Activated T-cell treated with anti-CD3 and anti-CD28 coated beads, Interleukin-2, amount 50 U/mL, for 24 hours (primary cell): Measurements from ENCODE around the gene TSSC4.

Experiments used
- DNase-seq: peaks from one replicate; pipeline ENCODE4 v3.0.0-alpha.2; 2020
- H3K27ac Mint-ChIP-seq: 2 replicates; pipeline ENCODE4 v1.8.0; 2020; ENCODE audit warnings: mild to moderate bottlenecking, mixed read lengths
- H3K27me3 Mint-ChIP-seq: 2 replicates; pipeline ENCODE4 v1.8.0; 2020; ENCODE audit warnings: mixed read lengths
- H3K36me3 Mint-ChIP-seq: 2 replicates; pipeline ENCODE4 v1.8.0; 2020; ENCODE audit warnings: low read depth, mixed read lengths
- H3K4me1 Mint-ChIP-seq: 2 replicates; pipeline ENCODE4 v1.8.0; 2020; ENCODE audit warnings: low read depth, mixed read lengths
- H3K4me3 Mint-ChIP-seq: 2 replicates; pipeline ENCODE4 v1.8.0; 2020; ENCODE audit warnings: mild to moderate bottlenecking, moderate library complexity, mixed read lengths
- H3K9me3 Mint-ChIP-seq: 2 replicates; pipeline ENCODE4 v1.8.0; 2020; ENCODE audit warnings: mixed read lengths

Gene TSSC4

DNA sequence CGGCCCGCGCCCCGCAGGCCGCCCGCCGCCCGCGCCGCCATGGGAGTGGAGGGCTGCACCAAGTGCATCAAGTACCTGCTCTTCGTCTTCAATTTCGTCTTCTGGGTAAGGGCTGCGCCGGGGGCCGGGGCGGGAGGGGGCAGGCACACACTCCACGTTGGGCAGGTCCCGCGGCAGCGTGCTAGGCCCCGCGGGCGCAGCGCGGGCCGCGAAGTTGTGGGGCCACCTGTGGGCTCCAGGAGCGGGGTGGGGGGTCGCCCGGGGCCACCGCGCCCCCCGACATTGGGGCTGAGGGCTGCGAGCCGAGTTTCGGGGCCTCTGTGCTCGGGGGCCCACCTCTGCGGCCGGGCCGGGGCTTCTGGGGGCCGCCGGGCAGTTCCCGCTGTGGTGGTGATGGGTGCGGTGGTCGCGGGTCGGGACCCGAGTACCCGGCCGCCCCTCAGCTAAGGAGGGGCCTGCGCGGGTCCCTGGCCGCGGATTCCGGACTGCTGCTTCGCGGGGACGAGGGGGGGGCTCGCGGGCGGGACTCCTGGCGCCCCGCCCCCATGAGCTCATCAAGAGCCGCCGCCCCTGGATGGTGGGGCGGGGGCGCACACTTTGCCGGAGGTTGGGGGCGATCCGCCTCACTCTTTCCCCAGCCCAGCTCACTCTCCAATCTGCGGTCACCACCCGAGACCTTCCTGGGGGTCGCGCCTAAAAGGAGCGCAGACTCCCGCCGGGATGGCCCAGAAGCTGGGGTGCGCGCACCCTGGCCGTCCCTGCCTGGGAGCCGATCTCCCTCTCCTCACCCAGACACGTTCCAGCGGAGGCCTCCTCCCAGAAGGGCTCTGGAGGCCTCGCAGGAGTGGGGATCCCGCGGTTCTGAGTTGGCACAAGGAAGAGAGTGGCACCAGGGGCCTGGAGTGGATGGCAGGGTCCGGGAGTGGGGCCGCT is 22.8 kb upstream of the TSSC4 start:
- Mint-ChIP-seq H3K27me3 (no peaks in the 10 kb centered on the region), H3K4me3 (peak overlapping the region; percentile 90), H3K9me3 (no peaks in the 10 kb centered on the region), H3K27ac (peak overlapping the region; percentile 90), H3K4me1 (peaks cover 47% of the 10 kb centered on the region), H3K36me3 (peaks cover 30% of the 10 kb centered on the region)
- peak; percentile 75 for DNase-seq

DNA sequence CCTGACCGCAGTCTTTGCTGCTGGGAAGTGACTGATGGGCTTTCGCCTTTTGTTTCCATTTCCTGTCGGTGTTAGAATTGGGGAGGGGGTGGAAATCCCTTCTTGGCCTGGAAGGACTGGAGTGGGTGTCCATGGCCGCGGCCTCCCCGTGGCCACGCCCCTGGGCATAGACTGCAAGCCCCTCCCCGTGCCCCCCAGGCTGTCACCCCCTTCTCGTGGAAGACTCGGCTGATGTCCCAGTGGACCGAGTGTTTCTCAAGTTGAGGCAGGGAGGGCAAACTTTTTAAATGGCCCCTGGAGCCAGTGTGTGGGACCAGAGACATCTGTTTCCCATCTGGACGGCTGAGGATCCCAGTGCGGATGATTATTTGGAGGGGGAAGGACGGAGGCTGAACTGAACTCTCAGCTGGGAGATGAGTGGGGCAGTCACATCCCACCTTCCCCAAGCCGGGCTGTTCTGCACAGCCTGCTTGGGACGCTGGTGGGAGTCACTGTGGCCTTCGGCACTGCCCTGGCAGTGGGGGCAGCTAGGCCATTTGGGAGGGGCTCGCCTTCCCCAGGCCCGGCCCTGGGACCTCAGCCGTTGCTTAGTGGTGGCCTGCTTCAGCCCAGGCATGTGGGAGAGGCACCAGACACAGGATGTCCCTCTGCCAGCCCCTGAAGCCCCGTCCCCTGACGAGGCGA is 21.9 kb upstream of the TSSC4 start:
- peaks cover 55% of the 10 kb centered on the region for H3K4me1 Mint-ChIP-seq
- no peak for DNase-seq
- H3K27me3 Mint-ChIP-seq, result no peaks in the 10 kb centered on the region
- no peaks in the 10 kb centered on the region for H3K9me3 Mint-ChIP-seq
- peaks cover 32% of the 10 kb centered on the region for H3K36me3 Mint-ChIP-seq
- H3K27ac Mint-ChIP-seq, result peak overlapping the region; percentile 90
- H3K4me3 Mint-ChIP-seq, result peak overlapping the region; percentile 90

DNA sequence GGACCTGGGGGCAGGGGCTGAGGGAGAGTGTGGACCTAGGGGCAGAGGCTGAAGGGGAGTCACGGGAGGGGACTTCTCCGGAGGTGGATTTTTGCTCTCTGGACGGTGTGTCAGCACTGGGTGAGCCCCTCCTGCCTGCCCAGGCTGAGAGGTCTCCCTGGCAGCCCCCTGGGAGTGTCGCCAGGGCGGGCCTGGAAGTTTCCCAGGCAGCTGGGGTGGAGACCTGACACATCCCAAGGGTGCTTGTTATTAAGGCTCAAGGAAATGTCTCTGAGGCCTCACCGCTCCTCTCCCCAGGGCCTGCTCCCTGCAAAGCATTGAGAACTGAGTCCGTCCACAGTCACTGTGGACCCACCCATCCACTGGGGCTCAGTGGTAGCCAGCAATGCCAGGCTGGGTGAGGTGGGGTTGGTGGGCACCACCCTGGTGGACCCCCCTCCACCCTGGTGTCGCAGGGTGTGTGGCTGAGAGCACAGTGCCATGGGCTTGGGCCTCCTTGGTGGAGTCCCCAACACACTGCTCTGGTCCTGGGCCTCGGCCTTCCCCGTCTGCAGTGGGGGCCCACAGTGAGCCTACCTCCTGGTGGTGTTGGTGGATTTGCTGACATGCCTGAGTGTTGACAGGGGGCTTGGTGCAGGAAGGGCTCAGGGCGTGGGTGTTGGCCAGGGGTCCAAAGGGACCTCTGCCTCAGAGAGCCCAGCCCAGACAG is 20.9 kb upstream of the TSSC4 start:
- Mint-ChIP-seq H3K27ac (peak overlapping the region; percentile 68), H3K9me3 (no peaks in the 10 kb centered on the region), H3K36me3 (peaks cover 36% of the 10 kb centered on the region), H3K4me1 (peaks cover 61% of the 10 kb centered on the region), H3K4me3 (peak overlapping the region; percentile 47), H3K27me3 (no peaks in the 10 kb centered on the region)
- DNase-seq, result peak; percentile 30

DNA sequence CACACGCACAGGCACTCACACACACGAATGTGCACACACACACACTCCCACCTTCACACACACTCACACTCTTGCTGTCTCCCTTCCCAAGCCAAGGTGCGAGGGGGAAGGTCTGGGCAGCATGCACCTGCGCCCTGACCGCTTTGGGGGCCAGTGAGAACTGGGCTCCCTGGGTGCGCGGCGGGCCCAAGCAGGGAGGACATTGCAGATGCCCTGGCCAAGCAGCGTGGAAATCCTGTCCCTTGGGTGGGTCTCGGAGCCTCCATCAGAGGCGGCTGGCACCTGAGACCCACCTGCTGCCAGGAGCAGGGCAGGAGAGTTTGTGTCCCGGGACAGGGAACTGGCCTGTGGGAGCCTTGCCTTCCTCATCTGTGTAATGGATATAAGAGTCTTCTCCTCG is 20.2 kb upstream of the TSSC4 start:
- Mint-ChIP-seq H3K4me3 (peak overlapping the region; percentile 47), H3K36me3 (peaks cover 42% of the 10 kb centered on the region)

DNA sequence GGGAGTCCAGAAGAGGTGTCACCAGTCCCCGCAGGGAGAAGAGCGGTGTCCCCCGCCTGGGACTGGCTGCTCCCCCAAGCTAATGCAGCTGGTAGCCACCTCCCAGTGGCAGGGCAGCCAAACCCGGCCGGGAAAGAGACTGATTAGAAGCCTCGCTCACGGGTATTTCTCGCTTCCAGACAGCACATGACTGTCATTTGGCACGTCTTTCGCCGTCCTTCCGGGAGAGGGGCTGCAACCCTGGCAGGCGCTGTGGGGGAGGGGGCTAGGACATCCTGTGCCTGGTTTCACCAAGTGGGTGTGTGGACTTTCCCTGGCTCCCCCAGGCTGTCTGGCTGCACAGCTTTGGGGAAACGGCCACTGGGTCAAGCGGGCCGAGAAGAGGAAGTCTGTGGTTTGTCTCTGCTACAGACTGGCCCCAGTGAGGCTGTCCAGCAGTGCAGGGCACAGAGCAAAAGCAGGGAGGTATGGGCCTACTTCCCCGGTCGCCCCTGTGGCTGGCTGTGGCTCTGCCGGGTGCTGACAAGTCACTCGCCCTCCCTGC is 19.7 kb upstream of the TSSC4 start:
- DNase-seq, result no peak
- Mint-ChIP-seq H3K36me3 (peaks cover 46% of the 10 kb centered on the region), H3K27ac (peak overlapping the region; percentile 68), H3K4me3 (no peak overlapping the region), H3K9me3 (no peaks in the 10 kb centered on the region), H3K27me3 (no peaks in the 10 kb centered on the region), H3K4me1 (peaks cover 73% of the 10 kb centered on the region)

More for the DNA sequence above, 20.2 kb upstream of the TSSC4 start:
- no peak for DNase-seq
- Mint-ChIP-seq H3K27ac (peak overlapping the region; percentile 68), H3K9me3 (no peaks in the 10 kb centered on the region), H3K4me1 (peaks cover 69% of the 10 kb centered on the region), H3K27me3 (no peaks in the 10 kb centered on the region)

DNA sequence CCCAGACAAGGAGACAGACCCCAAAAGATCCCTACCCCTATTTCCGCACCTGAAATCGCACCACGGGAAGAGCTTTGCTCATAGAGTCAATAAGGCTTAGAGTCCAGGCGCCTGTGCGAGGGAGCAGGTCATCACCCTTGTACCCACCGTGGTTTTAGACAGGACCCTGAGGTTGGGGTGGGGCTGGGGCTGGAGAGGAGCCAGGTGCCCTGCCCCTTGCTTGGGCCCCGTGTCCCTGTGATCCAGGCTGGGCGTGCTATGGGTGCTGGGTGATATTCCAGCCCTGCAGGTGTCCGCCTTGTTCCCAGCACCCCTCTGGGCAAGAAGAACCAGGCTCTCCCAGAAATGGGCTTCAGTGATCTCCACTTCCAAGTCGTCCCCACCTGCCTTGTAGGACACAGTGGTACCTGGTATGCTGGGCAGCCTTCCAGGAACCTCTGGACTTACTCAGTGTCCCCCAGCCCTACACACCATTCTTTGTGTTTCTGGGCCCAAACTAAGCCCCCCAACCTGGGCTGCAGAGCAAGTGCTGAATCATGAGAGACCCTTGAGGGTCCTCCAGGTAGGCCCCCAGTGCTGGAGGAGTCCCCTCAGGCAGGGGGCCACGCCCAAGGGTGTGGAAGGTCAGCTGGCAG is 18.9 kb upstream of the TSSC4 start:
- H3K27ac Mint-ChIP-seq, result peak overlapping the region; percentile 65
- H3K4me3 Mint-ChIP-seq, result no peak overlapping the region

DNA sequence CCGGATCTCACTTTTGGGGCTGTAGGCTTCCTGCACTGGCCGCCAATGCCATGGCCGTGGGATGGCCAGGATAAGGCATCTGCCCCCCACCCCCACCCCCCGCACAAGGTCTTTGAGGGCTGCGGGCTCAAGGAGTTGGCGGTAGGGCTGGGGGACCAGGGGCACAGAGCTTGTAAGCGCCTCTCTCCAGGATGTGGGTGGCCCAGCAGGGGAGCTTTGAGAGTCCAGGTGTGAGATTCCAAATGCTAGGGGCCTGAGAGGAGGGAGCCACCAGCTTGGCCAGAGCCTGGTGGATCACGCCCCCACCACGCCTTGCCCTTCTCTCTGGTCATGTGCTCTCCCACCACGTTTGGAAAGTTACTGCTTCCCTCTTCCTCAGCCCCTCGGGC is 18.4 kb upstream of the TSSC4 start:
- Mint-ChIP-seq H3K27ac (peak overlapping the region; percentile 64), H3K9me3 (no peaks in the 10 kb centered on the region), H3K4me3 (no peak overlapping the region), H3K27me3 (no peaks in the 10 kb centered on the region), H3K4me1 (peaks cover 81% of the 10 kb centered on the region), H3K36me3 (peaks cover 51% of the 10 kb centered on the region)
- DNase-seq, result no peak

More for the DNA sequence above, 18.9 kb upstream of the TSSC4 start:
- no peak for DNase-seq
- Mint-ChIP-seq H3K9me3 (no peaks in the 10 kb centered on the region), H3K27me3 (no peaks in the 10 kb centered on the region), H3K36me3 (peaks cover 49% of the 10 kb centered on the region), H3K4me1 (peaks cover 76% of the 10 kb centered on the region)

DNA sequence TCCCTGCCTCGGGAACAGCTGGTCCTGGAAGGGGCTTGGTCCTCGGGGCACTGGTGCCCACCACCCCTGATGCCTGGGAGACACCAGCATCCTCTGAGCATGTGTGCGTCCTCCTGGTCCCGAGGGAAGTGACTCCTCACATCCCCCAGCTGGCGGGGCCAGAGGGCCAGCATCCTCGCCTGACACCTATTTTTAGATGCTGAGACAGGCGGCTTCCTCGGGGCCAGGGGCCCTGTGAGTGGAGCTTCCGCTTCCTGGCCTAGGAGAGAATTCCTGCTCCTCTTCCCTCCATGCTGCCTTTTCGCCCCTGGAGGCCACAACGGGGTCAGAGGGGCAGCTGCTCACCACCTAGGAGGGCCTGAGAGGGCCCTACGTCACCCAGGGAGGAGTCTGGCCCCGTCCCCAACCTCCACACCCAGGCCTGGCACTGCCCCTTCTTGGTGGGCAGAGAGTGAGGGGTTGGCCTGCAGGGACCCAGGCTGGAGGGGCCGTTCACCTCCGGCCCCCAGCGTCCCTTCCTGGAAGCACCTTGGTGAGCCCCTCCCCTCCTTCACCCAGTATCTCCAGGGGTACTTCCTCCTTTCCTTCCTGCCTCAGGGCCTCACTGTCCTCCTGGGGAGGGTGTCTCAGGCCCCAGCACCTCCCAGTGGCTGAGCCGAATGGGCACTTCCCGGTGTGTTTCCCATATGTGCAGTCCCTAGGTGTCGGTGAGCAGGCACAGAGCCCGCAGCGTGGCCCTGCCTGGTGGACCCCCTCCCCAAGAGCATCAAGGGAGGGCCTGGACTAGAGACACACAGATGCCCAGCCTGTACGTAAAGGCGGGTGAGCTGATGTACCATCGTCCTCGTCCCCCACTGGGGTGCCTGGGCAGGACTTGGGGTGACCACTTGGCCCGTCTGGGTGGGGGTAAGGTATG is 17.4 kb upstream of the TSSC4 start:
- no peak for DNase-seq
- Mint-ChIP-seq H3K27me3 (no peaks in the 10 kb centered on the region), H3K36me3 (peaks cover 47% of the 10 kb centered on the region), H3K4me3 (no peak overlapping the region), H3K4me1 (peaks cover 86% of the 10 kb centered on the region), H3K27ac (peak overlapping the region; percentile 70), H3K9me3 (no peaks in the 10 kb centered on the region)

DNA sequence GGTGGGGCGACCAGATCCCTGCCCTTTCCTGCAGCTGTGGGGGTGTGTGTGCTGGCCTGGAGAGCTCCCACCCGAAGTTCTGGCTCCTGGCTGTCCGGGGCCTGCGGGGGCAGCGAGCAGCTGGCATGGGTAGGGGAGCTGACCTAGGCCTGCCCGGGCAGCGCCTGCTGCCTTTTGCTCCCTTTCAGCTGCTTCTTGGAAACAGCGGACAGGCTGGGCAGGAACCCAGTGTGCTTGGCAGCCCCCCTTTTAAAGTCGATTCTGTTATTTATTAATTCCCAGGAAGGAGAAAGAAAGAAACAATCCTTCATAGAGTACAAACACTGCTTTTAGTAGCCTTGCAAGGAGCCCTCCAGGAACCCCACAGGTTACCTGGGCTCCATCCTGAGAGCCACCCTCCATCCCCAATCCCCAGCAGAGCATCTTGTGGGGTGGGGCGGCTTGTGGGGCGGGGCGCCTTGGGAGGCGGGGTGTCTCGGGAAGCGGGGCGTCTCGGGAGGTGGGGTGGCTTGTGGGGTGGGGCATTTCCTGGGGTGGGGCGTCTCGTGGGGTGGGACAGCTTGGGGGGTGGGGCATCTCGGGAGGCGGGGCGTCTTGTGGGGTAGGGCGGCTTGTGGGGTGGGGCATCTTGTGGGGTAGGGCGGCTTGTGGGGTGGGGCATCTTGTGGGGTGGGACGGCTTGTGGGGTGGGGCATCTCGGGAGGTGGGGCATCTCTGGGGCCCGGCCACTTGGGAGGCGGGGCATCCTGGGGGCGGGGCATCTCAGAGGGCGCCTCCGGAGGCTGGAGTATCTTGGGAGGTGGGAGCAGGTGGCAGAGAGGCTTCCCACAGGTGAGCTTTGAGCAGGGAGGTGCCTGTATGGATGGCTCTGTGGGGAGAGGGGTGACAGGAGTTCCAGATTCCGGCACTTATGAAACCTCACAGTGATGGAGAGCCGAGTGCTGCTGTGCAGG is 16.4 kb upstream of the TSSC4 start:
- Mint-ChIP-seq H3K27ac (peak overlapping the region; percentile 70), H3K9me3 (no peaks in the 10 kb centered on the region)
- no peak for DNase-seq

DNA sequence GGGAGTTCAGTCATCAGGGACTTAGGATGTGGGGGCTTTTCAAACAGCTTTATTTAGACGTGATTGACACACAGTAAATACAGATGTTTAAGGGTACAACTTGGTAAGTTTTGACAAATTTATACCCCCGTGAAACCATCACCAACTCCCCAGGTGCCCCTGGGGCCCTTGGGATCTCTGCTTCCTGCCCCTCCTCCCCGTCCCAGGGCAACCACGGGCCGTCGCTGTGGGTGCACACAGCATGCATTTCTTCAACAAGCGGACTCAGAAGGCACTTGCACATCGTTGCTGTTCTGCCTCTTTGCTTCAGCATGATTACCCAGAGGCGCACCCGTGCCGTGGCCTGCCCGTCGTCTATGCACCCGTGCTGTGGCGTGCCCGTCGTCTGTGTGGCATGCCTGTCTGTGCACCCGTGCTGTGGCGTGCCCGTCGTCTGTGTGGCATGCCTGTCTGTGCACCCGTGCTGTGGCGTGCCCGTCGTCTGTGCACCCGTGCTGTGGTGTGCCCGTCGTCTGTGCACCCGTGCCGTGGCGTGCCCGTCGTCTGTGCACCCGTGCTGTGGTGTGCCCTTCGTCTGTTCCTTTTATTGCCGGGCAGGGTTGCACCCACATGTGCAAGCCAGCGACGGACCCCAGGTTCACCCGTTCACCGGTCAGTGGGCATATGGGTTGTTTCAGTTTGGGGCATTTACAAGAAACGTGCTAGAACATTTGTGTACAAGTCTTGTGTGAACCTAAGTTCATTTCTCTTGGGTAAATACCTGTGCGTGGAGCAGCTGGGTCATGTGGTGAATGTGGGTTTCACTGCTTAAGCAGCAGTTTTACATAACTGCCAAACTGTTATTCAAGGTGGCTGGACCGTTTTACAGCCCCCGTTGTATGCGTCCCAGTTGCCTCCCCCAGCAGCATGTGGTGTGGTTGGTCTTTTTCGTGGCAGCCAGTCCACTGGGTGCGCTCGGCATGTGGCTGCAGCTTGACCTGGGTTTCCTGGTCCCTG is 15.1 kb upstream of the TSSC4 start:
- peak overlapping the region; percentile 20 for H3K27ac Mint-ChIP-seq
- H3K36me3 Mint-ChIP-seq, result peaks cover 47% of the 10 kb centered on the region
- H3K4me1 Mint-ChIP-seq, result peaks cover 83% of the 10 kb centered on the region
- H3K4me3 Mint-ChIP-seq, result no peak overlapping the region
- H3K9me3 Mint-ChIP-seq, result no peaks in the 10 kb centered on the region
- H3K27me3 Mint-ChIP-seq, result no peaks in the 10 kb centered on the region
- DNase-seq, result no peak

More for the DNA sequence above, 16.4 kb upstream of the TSSC4 start:
- H3K4me3 Mint-ChIP-seq, result no peak overlapping the region
- no peaks in the 10 kb centered on the region for H3K27me3 Mint-ChIP-seq
- peaks cover 43% of the 10 kb centered on the region for H3K36me3 Mint-ChIP-seq
- peaks cover 83% of the 10 kb centered on the region for H3K4me1 Mint-ChIP-seq

DNA sequence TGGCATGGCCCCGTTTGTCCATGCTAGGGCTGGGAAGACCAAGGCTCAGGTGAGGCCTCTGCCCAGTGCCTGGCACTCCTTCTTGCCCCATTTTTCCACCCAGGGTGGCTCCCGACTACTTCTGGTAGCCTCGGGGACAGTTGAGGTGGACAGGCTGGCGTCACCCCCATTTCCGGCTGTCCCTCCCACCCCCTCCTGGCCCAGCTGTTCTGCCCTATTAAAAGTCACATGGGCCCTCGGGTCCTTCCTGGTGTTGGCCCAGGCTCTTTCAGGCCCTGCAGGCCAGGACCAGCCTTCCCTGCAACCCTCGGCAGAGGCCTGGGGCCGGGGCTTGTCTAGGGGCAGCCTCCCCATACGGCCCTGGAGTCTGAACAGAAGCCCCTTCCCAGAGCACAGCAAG is 14.0 kb upstream of the TSSC4 start:
- no peak for DNase-seq
- Mint-ChIP-seq H3K27ac (peak overlapping the region; percentile 77), H3K9me3 (no peaks in the 10 kb centered on the region), H3K27me3 (no peaks in the 10 kb centered on the region), H3K4me1 (peaks cover 75% of the 10 kb centered on the region), H3K36me3 (peaks cover 42% of the 10 kb centered on the region), H3K4me3 (no peak overlapping the region)
